NOMO-1 (cell line): ENCODE measurements around the gene AMH.
"Not testable (repeated sequence)": the region's sequence is repeated elsewhere in the genome, so short reads cannot be mapped to it uniquely, and the experiment has no call there.

Source experiments
- DNase-seq, 2 experiments: peaks; one replicate each; lab custom pipeline; 2025; ENCODE audit not compliant: unreplicated experiment in 2 of 2; lab: John Stamatoyannopoulos, UW

The AMH gene

DNA sequence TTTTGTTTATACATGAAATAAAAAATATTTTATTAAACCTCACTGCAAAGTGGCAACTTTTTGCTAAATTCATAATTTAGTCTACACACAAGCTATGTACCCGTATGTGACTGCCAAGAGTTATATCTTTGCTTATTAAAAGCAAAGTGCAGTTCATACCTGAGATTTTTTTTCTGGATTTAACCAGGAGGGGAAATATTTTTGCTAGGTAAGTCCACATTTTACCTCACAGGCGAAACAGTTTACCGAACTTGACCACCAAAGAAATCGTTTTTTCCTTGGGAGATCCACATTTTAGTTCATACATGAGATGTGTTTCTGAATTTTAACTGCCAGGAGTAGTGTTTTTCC lies 19.3 kb downstream of the AMH start:
- no peak for DNase-seq

DNA sequence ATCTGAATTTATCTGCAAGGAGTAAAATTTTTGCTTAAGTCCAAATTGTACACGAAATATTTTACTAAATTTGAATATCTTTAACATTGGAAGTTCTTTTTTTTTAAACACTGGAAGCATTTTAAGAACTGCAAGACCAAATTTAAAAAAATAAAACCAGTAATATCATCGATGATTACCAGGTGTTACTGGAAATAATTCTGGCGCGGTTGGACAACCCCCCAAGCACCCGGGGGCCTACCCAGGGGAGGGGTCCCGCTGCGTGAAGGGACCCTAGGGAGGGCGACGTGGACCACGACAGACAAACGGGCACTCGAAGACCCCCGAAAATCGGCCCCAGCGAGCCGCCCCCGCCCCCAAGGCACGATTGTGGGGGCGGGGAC lies 19.7 kb downstream of the AMH start:
- no peak for DNase-seq

DNA sequence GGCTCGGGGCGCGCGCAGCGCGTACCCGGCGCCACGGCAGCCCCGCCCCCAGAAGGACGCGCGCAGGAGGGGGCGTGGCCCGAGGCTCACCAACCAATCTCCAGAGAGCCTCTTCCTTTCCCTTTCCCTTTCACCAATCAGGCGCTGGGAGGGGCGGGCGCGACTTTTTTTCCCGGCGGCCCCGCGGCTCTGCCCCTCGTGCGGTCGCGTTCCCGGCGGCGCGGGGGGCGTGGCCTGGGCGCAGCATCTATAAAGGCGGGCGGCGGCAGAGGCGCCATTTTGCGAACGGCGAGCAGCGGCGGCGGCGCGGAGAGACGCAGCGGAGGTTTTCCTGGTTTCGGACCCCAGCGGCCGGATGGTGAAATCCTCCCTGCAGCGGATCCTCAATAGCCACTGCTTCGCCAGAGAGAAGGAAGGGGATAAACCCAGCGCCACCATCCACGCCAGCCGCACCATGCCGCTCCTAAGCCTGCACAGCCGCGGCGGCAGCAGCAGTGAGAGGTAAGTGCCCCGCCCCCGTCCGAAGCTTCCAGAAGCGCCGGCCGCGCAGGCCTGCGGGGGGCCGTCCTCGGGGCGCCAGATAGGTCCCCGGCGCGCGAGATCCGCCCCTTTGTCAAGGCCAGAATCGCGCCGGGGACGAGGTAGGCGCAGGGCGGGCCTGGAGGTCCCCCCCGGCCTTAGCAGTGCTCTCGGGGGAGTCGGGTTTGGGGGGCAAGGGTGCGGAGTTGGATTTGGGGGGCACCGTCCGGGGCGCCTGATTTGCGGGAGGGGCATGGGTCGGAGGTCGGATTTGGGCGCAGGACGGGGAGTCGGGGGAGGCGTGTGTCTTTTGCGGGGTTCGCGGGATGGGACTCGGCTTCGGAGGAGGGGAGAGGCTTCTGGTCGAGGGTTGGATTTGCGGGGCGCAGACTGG lies 20.4 kb downstream of the AMH start:
- DNase-seq: peak; percentile 95 to 97

DNA sequence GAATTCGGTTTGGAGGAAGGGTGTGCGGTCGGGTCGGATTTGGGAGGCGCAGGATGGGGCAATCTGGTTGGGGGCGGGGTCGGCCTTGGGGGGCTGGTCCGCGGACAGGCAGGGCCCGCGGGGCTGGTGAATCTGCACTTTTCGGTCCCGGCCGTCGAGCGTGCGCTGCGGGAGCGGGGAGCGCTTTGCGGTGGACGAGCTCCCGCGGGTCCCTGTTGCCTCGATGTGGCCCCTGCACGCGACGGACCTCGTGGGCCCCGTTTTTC lies 21.0 kb downstream of the AMH start:
- DNase-seq: no peak

DNA sequence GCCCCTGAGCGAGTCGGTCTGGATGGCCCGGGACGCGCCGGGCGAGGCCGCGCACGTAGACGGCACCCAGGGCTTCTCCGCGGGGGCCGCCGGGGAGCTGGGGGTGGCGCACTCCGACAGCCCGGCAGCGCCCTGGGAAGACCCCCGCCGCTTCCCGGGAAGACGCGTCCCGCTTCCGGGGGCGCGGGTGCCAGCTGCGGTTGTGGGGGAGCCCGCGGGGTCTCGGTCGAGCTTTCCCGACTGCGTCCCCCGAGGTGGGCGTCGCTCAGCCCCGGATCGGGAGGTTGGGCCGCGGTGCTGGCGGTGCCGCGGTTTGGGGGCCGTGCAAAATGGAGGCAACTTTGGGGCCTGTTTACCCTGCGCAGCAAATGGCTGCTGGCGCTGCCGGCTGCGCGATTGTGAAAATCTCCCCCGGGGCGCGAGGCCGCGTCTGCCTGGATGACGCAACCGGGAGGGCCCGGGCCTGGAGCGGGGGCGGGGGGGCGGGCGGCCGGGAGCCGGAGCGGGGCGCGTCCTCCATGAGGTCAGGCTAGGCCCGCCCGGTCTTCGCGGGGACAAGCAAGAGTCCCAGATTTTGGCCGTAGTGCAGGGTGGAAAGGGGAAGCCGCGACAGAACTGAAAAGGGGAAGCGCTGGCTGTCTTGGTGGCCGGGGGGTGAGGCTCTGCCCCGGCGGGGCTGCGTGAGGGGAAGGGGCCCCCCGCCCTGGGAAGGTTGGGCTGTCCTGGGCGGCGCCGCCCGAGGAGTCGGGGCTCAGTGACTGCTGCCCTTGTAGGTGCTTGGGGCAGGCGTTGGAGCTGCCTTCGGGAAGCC lies 21.5 kb downstream of the AMH start:
- peak; percentile 97 to 99 for DNase-seq

DNA sequence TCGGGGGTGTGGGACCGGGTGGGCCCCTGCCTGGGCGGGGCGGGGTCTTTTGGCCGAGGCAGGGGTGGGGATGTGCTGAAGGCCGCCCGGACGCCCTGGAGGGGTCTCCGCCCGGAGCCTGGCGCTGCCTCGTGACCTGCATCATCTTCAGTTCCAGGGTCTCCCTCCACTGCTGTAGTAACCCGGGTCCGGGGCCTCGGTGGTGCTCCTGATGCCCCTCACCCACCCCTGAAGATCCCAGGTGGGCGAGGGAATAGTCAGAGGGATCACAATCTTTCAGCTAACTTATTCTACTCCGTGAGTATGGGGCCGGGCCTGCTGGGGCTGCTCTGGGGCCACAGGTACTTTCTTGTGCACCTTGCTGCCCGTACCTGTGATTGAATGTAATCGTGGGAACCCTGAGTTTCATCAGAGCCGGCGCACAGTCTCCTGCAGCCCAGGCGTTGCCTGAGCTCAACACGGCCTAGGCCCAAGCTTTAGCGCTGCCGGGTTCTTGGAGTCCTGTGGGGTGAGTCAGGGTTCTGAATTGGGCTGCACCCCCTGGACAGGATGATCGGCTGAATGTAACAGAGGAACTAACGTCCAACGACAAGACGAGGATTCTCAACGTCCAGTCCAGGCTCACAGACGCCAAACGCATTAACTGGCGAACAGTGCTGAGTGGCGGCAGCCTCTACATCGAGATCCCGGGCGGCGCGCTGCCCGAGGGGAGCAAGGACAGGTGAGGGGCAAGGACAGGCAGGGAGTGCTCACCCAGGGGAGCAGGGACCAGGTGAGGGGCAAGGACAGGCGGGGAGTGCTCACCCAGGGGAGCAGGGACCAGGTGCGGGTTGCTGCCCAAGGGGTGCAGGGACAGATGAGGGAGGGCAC lies 22.3 kb downstream of the AMH start:
- DNase-seq: peak in 1 of 2 experiments; percentile 28

DNA sequence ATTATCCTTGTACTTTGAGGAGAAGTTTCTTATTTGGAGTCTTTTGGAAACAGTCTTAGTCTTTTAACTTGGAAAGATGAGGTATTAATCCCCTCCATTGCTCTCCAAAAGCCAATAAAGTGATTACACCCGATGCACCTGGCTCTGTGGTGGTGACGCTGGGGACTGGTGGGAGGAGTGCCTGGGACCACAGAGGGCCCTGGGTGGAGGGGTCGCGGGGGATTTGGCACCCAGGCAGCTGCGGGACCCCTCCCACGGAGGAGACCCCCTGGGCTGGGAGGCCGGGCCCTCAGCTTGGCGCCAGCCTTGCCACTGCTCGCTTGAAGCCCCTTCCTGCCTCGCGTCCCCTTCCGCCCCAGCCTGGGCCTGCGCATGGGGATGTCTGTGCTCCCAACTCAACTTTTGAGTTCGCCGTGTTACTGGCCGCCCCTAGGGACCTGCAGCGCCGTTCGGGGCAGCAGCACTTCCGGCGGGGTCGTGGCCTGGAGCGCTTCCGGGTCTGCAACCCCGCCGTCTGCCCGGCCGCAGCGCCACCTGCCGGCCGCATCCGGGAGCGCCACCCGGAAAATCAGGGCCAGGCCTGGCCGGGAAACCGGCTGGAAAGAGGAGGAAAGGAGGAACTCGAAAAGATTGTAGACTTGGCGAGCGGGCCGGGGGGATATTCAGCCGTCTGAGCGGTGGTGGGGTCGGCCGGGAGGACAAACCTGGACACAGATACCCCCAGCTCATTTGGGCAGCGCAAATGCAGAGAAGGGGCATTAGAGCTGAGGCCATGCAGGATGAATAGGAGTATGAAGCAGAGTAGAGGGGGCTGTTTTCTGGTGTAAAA lies 24.4 kb downstream of the AMH start:
- DNase-seq: peak; percentile 75 to 87

DNA sequence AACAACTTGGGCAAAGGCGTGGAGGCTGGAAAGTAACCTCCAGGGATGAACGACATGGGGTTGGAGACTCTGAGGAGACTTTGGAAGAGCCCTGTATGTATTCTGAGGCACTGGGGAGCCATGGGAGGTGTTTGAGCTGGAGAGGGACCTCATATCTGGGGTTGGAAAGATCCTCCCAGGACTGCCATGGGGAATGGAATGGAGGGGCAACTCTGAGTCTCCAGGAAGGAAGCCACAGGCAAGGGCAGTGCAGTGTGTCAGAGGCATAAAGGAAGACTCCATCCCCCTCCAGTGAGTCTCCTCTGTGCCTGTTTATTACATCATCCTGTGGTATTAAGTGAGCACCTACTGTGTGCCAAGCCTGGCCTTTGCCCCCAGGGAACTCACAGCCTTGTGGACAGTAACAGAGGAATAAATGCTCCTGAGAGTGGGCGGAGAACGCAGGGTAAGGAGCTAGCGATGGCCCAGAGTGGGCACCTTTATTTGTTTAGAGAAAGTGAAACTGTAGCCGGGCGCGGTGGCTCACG lies 25.1 kb downstream of the AMH start:
- no peak for DNase-seq

DNA sequence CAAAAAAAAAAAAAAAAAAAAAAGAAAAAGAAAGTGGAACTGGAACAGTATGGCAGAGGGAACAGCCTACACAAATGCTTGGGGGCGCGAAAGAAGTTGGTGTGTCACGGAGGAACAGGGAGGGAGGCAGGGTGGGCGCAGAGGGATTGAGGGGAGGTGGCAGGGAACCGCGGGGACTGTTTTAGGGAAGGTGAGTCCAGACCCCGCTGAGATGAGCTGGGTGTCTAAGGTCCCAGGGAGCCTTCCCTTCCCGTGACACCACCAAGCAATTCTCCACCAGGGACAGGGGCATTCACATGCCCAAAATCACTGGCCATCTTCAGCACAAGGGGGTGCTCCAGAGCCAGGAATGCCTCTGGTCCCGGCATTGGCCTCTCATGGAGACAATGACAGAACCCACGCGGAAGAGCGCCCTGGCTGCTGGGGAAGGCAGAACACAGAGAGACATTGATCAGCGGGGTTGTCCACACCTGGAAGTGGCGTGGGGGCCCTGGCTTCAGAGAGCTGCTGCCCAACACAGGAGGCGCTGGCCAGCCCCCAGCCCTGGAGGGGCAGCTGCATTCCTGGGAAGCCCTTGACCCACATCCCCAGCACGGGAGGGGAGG lies 25.9 kb downstream of the AMH start:
- peak; percentile 55 to 60 for DNase-seq

DNA sequence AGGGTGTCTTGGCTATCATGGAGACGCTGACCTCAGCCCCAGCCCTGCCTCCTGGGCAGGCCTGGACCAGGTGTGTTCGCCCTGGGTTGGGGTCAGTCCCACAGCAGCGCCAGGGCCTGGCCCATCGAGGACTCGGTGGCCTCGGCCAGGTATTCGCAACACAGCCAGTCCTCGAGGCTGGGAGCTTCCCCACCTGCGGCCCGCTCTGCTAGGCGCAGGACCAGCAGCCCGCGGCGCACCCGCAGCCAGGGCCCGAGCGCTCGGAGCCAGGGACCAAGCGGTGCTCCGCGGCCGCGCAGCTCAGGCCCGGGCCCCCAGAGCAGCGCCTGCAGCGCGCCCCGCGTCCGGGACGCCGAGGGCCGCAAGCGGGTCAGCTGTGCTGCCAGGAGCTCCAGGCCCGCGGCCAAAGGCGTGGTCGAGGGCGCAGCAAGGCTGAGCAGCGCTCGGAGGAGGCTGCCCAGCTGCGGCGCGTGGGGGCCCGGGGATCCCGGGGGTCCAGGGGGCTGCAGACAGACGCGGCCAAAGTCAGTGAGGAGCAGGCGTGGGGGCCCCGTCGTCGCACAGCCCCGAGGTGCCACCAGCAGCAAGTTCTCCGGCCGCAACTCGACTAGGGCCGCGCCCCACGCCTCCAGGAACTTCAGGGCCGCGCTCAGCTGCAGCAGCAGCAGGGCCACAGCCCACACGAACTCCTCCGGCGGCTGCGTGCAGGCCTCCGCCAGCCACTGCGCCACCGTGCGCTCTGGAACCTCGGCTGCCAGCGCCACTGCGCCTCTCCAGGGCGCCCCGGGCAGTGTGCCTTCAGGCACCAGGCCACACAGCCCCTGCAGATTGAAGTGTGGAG lies 26.7 kb downstream of the AMH start:
- DNase-seq: no peak

DNA sequence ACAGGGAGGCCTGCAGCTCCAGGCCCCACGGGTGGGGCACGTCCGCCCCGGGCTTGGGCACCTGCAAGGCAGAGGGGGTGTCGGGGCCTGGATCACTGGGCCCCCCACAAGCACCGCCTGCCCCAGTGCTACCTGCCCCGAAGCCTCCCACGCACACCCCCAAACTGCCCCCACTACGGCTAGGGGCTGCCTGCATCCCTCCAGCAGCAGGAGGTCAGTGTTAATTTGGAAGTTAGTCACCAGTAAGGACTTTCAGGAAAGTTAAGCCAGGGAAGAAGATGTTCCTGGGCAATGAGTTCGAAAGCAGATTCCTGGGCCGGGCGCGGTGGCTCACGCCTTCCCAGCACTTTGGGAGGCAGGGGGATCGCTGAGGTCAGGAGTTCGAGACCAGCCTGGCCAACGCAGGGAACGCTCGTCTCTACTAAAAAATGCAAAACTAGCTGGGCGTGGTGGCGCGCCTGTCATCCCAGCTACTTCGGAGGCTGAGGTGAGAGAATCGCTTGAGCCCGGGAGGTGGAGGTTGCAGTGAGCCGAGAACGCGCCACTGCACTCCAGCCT lies 27.4 kb downstream of the AMH start:
- DNase-seq: no peak

DNA sequence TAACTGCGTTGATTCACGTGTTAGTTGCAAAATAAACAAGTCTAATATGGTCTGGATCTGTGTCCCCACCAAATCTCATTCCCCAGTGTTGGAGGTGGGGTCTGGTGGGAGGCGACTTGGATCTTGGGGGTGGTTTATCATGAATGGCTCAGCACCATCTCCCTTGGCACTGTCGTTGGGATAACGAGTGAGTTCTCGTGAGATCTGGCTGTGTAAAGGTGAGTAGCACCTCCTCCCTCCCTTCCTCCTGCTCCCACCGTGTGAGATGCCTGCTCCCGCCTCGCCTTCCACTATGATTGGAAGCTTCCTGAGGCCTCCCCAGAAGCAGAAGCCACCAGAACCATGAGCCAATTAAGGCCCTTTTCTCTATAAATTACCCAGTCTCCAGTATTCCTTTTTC lies 28.0 kb downstream of the AMH start:
- no peak for DNase-seq

DNA sequence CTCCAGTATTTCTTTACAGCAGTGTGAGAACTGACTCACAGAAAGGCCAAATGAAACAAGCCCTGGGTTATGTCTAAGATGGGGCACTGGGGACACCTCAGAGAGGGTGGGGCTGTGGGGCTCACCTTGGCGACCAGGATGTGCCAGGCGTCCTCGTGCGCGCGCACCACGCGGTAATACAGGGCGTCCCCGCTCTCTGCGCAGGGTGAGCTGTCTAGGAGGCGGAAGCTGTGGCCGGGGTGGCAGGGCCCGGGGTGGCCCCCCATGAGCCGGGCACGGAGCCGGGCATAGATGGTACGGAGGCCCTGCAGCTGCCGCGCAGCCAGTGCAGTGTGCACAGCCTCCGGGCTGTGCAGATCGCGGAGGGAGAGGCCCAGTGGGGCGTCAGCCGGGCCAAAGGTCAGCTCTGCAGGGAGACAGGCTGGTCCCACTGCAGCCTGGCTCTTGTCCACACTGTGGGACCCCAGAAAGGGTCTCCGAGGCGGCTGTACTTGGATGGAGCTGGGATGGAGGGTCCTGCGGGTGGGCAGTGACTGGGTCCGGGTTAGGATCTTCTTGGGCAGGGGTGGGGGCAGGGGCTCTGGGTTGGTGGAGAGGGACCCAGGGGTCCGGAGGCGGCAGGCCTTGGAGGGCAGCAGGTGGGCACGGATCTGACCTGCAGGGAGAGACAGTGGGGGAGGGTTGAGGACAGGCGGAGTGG lies 29.5 kb downstream of the AMH start:
- no peak for DNase-seq

DNA sequence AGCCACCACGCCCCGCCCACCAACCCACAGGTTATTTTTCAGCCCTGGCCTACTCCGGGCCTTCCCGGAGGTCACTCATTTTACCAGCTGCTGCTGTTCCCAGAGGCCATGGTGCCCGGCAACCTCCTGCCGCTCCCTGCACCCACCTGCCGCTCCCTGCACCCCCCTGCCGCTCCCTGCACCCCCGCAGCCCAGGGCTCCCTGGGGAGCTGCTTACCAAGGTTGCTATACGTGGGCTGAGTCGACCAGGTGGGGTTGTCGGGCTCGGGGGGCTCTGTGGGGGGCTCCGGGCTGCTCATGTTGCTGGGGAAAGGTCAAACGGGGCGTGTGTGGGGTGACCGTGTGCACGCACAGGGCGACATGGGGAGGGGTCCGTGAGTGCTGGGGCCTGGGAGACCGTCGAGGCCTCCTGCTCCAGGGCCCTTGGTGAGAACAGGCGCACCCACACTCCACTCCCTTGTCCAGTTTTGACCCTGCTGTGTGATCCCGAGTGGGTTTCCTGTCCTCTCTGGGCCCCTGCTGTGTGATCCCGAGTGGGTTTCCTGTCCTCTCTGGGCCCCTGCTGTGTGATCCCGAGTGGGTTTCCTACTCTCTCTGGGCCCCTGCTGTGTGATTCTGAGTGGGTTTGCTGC lies 31.6 kb downstream of the AMH start:
- DNase-seq: no peak

DNA sequence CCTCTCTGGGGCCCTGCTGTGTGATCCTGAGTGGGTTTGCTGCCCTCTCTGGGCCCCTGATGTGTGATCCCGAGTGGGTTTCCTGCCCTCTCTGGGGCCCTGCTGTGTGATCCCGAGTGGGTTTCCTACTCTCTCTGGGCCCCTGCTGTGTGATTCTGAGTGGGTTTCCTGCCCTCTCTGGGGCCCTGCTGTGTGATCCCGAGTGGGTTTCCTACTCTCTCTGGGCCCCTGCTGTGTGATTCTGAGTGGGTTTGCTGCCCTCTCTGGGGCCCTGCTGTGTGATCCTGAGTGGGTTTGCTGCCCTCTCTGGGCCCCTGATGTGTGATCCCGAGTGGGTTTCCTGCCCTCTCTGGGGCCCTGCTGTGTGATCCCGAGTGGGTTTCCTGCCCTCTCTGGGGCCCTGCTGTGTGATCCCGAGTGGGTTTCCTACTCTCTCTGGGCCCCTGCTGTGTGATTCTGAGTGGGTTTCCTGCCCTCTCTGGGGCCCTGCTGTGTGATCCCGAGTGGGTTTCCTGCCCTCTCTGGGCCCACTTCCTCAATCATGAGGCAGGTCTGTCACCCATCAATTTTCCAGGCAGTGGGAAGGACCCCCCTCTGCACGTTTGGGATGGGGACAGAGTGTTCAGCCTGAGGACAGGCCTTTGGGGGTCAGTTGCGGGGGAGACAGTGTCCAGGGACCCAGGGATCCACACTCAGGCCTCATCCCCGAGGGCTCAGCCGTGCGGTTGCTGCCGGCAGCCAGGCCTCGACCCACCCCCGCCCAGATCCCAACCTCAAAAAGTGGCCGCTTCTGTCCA lies 32.3 kb downstream of the AMH start:
- not testable (repeated sequence) for DNase-seq

DNA sequence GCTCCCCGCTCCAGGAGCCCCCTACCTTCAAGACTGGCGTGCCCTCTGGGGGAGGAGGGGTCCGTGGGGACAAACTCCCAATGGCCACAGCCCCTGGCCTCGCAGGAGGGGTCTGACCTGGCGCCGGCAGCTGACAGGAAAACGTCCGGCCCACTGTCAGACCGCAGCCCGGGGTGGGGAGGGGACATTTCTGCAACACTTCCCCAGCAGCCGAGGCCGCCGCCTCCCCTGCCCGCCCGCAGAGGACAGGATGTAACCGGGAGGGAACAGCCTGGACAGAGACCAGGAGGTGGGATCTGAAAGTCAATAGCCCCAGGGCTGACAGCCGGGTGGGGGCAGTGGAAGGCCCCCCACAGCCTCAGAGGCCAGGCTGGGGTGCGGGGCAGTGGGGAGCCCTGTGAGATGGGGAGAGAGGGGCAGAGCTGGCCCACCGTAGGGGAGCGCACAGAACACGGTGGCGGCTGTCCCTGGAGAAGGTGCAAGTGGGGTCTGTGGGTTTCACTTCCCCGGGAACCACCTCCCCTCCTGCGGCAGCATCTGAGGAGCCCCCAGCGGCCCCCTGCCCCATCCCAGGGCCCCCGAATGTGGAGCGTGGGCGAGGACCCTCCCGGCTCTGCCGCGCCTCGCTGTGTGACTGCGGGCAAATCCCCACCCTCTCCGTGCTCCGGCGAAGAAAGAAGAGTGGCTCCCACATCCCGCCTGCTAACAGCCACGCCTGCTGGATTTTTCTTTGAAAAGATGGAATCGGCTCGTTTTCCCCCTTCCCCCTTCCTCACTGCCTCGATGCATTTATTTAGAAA lies 33.1 kb downstream of the AMH start, which contains the start of gene PEAK3:
Gene PEAK3, minus strand, starts transcription at position 114 of the 800 bp plus-strand sequence. CDS start 1,244 bp downstream, outside the sequence.
- peak; percentile 57 to 81 for DNase-seq
